HG03280 (cell line): ENCODE measurements around the gene ZNRF3.

ENCODE experiments used
- ATAC-seq: cut with Tn5 transposase; IDR thresholded peaks from one replicate; pipeline ENCODE4 v1.9.1; 2021; ENCODE audit warnings: mild to moderate bottlenecking, moderate library complexity; ENCODE audit not compliant: unreplicated experiment

Gene ZNRF3

DNA sequence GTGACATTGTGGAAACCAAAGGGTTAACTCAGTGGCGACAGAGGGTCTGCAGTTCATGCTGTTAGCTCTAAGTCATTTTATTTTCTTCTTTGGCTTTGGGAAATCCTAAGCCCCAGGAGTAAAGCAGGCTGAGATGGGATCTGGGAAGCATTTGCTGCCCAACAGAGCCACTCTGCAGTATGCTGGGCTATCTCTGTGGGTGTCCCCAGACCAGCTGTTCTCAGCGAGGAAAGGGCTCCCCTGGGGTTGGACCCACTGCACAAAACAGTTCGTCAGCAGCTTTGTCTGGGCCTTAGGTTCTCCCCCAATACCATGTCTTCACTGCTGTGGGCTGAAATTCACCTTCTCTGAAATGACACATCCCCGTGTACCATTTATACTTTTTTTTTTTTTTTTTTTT, 223.5 kb downstream of the ZNRF3 start:
- ATAC-seq: no peak
